ENCODE results near the gene GALNT10. TPM values are rescaled to one million over a fixed set of nuclear protein-coding genes. Genes with fewer than 3 reads are reported as not detected.

GALNT10 gene
- total RNA-seq, 1 experiment from 2014 or later: 27.8 TPM

DNA sequence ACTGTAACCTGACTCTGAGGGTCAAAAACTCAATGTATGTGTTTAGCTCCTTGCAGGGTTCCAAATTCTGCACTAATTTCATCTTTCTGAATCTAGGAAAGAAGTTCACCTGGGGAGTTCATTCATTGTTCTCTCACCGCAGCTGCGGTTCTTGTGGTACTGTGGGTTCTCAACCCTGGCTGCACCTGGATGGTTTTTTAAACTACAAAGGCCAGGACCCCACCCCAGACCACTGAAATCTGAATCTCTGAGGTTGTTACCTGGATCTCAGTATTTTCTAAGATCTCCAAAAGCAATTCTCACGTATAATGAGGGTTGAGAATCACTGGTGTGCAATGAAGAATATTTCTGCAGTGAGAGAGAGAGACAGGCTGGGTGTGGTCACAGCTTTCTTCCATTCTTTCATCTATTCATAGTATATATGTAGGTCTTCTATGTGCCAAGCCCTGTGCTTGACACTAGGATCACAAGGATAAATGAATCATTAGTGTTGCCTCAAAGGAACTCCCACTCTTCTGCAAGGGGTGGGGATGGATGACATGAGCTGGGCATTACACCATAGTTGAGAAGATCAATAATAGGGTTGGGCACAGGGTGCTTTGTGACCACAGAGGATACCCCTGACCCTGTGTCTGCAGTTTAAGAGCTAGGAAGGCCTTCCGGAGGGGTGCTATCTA, 109.8 kb downstream of the GALNT10 start:
- Histone ChIP-seq H3K9me3 (ENCODE audit: control insufficient read depth in 1 of 2, insufficient read depth in 1 of 2, low read depth in 1 of 2, low read length in 2 of 2) (0 out of 4 replicates have a peak, but pooled peaks cover 4 to 6% of the 10 kb centered on the region in 2 experiments), H3K27ac (ENCODE audit: low read depth, low read length) (no peak overlapping the region), H3K4me1 (ENCODE audit: control insufficient read depth in 1 of 2, insufficient read depth in 2 of 2, low read length in 2 of 2) (peaks cover 0 to 9% of the 10 kb centered on the region in 2 experiments; a peak in 1 of 4 replicates), H3K4me3 (replicated peaks in 1 of 2; ENCODE audit: low read depth in 1 of 2, low read length in 2 of 2) (no peak overlapping the region), H3K36me3 (ENCODE audit: control insufficient read depth in 1 of 2, insufficient read depth in 2 of 2, low read length in 2 of 2) (no peaks in the 10 kb centered on the region), H3K4me2 (ENCODE audit: low read length) (no peak overlapping the region), H3K9me2 (ENCODE audit: insufficient read depth) (no peaks in the 10 kb centered on the region), H3K27me3 (ENCODE audit: insufficient read depth, low read length) (no peaks in the 10 kb centered on the region), H3K9ac (ENCODE audit: low read length) (no peak overlapping the region), H2AFZ (ENCODE audit: low read depth, low read length, poor library complexity, severe bottlenecking) (no peak overlapping the region), H4K20me1 (ENCODE audit: insufficient read depth) (no peaks in the 10 kb centered on the region), H3K79me2 (ENCODE audit: insufficient read depth, low read length) (no peaks in the 10 kb centered on the region)
- no TSS peak for BruUV-seq (replicated peaks)
- ChIA-PET POLR2A (no interaction called here), CTCF (no interaction called here), RAD21 (ENCODE audit: low non-redundant PET in 1 of 2, low total read pairs in 2 of 2, uncharacterized antibody in 2 of 2, unreplicated experiment in 2 of 2) (interaction anchor here in 1 of 2 experiments (0.5 kb wide), 1 partner anchor 121 kb away, joined by 3 read pairs; no protein-coding TSS in a partner anchor)
- DNase-seq (ENCODE audit: low read depth, low spot score): no peak
- TF ChIP-seq, protein P1, sequence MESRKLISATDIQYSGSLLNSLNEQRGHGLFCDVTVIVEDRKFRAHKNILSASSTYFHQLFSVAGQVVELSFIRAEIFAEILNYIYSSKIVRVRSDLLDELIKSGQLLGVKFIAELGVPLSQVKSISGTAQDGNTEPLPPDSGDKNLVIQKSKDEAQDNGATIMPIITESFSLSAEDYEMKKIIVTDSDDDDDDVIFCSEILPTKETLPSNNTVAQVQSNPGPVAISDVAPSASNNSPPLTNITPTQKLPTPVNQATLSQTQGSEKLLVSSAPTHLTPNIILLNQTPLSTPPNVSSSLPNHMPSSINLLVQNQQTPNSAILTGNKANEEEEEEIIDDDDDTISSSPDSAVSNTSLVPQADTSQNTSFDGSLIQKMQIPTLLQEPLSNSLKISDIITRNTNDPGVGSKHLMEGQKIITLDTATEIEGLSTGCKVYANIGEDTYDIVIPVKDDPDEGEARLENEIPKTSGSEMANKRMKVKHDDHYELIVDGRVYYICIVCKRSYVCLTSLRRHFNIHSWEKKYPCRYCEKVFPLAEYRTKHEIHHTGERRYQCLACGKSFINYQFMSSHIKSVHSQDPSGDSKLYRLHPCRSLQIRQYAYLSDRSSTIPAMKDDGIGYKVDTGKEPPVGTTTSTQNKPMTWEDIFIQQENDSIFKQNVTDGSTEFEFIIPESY (IDR thresholded peaks at IDR 0.05; ENCODE audit: extremely low read depth, insufficient replicate concordance, low read length): no peak
- no peak for TF ChIP-seq POLR2AphosphoS5 (IDR thresholded peaks at IDR 0.05; ENCODE audit: low read depth, low read length)
- no peak for TF ChIP-seq ATF3 (IDR thresholded peaks at IDR 0.05)
- TF ChIP-seq EGR1 (IDR thresholded peaks at IDR 0.05; ENCODE audit: low read depth): no peak
- ATAC-seq: no peak
- intact Hi-C loops (cut with micrococcal nuclease): no loop called here

DNA sequence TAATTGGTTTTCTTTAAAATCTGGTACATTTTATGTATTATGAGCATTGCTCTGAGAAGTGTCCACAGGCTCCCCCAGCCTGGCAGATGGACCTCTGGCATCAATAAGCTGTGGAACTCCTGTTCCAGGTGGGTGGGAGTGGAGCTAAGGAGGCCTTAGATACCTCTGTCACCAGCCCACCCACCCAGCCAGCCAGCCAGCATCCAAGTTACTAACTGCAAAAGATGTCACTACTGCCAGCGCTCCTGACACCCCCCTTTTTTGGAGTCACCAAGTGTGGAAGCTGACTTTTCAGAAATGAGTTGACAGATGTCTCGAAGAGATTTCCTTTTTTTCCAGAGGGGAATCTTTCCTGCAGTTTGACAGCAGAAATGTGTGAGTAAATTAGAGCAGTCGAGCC, 111.2 kb downstream of the GALNT10 start:
- Histone ChIP-seq H3K27ac (ENCODE audit: low read depth, low read length) (no peak overlapping the region), H3K9me3 (ENCODE audit: control insufficient read depth in 1 of 2, insufficient read depth in 1 of 2, low read depth in 1 of 2, low read length in 2 of 2) (0 out of 4 replicates have a peak, but pooled peaks cover 4 to 6% of the 10 kb centered on the region in 2 experiments), H4K20me1 (ENCODE audit: insufficient read depth) (no peaks in the 10 kb centered on the region), H3K27me3 (ENCODE audit: insufficient read depth, low read length) (no peaks in the 10 kb centered on the region), H2AFZ (ENCODE audit: low read depth, low read length, poor library complexity, severe bottlenecking) (no peak overlapping the region), H3K79me2 (ENCODE audit: insufficient read depth, low read length) (no peaks in the 10 kb centered on the region), H3K9me2 (ENCODE audit: insufficient read depth) (no peaks in the 10 kb centered on the region), H3K9ac (ENCODE audit: low read length) (no peak overlapping the region), H3K4me2 (ENCODE audit: low read length) (no peak overlapping the region), H3K4me3 (replicated peaks in 1 of 2; ENCODE audit: low read depth in 1 of 2, low read length in 2 of 2) (no peak overlapping the region), H3K4me1 (ENCODE audit: control insufficient read depth in 1 of 2, insufficient read depth in 2 of 2, low read length in 2 of 2) (peaks cover 0 to 9% of the 10 kb centered on the region in 2 experiments; a peak in 1 of 4 replicates), H3K36me3 (ENCODE audit: control insufficient read depth in 1 of 2, insufficient read depth in 2 of 2, low read length in 2 of 2) (no peaks in the 10 kb centered on the region)
- no peak for ATAC-seq
- POLR2A ChIA-PET: no interaction called here
- CTCF ChIA-PET: no interaction called here
- no peak for TF ChIP-seq JUND (IDR thresholded peaks at IDR 0.05)
- no peak for TF ChIP-seq SIN3A (IDR thresholded peaks at IDR 0.05; ENCODE audit: low read depth)
- RAD21 ChIA-PET (ENCODE audit: low non-redundant PET in 1 of 2, low total read pairs in 2 of 2, uncharacterized antibody in 2 of 2, unreplicated experiment in 2 of 2): no interaction called here
- DNase-seq (ENCODE audit: low read depth, low spot score): no peak
- BruUV-seq (replicated peaks): no TSS peak
- intact Hi-C loops (cut with micrococcal nuclease): no loop called here

Measured in HCT116 (cell line).